Liver (tissue), 9 donors: ENCODE measurements around the gene LEMD2. TPM values are rescaled to one million over a fixed set of nuclear protein-coding genes. Genes with fewer than 3 reads are reported as not detected.

Source experiments
- DNase-seq: peaks from one replicate; pipeline ENCODE4 v3.0.0-alpha.2; 2017; ENCODE audit warnings: low spot score
- H3K27ac ChIP-seq, 2 donors: one replicate each; pipeline ENCODE4 v1.7.0; 2013; ENCODE audit warnings: inconsistent platforms in 2 of 2, low read length in 2 of 2, control low read depth in 1 of 2, low read depth in 1 of 2, mild to moderate bottlenecking in 1 of 2
- H3K27me3 ChIP-seq, 4 donors: one replicate each; pipeline versions ENCODE4 v1.6.1 to v1.7.0; 2013; ENCODE audit warnings: low read length in 3 of 4, inconsistent platforms in 1 of 4, mild to moderate bottlenecking in 1 of 4, moderate library complexity in 1 of 4; ENCODE audit not compliant: control insufficient read depth in 4 of 4, insufficient read depth in 4 of 4
- H3K36me3 ChIP-seq, 4 donors: one replicate each; pipeline versions ENCODE4 v1.6.1 to v1.7.0; 2013; ENCODE audit warnings: low read length in 3 of 4, mild to moderate bottlenecking in 3 of 4, low read depth in 1 of 4, moderate library complexity in 1 of 4; ENCODE audit not compliant: control insufficient read depth in 4 of 4, insufficient read depth in 3 of 4
- H3K4me1 ChIP-seq, 4 donors: one replicate each; pipeline versions ENCODE4 v1.6.1 to v1.7.0; 2013; ENCODE audit warnings: low read length in 3 of 4, mild to moderate bottlenecking in 3 of 4, moderate library complexity in 1 of 4; ENCODE audit not compliant: control insufficient read depth in 4 of 4, insufficient read depth in 4 of 4
- H3K4me3 ChIP-seq, 3 donors: one replicate each; pipeline versions ENCODE4 v1.6.1 to v1.7.0; 2013; ENCODE audit warnings: low read length in 3 of 3, control low read depth in 1 of 3, low read depth in 1 of 3, mild to moderate bottlenecking in 1 of 3
- H3K9ac ChIP-seq, 2 donors: one replicate each; pipeline ENCODE4 v1.7.0; 2013; ENCODE audit warnings: low read length in 2 of 2, mild to moderate bottlenecking in 2 of 2, moderate library complexity in 2 of 2, control low read depth in 1 of 2, low read depth in 1 of 2
- H3K9me3 ChIP-seq, 4 donors: one replicate each; pipeline versions ENCODE4 v1.6.1 to v1.7.0; 2013; ENCODE audit warnings: low read length in 3 of 4; ENCODE audit not compliant: control insufficient read depth in 4 of 4
- EGR1 ChIP-seq, 2 donors: IDR thresholded peaks; 2 replicates each; pipeline ENCODE4 v1.6.1; 2016 to 2018; ENCODE audit warnings: antibody characterized with exemption in 2 of 2, low read depth in 2 of 2
- FOXA1 ChIP-seq: IDR thresholded peaks from 2 replicates; pipeline ENCODE4 v1.6.1; 2016; ENCODE audit warnings: antibody characterized with exemption
- FOXA2 ChIP-seq: IDR thresholded peaks from 2 replicates; pipeline ENCODE4 v1.6.1; 2016; ENCODE audit warnings: antibody characterized with exemption
- GABPA ChIP-seq, 2 donors: IDR thresholded peaks in 1 of 2; conservative IDR thresholded peaks in 1 of 2; 2 replicates each; pipeline ENCODE4 v1.6.1; 2016; ENCODE audit warnings: antibody characterized with exemption in 2 of 2, mild to moderate bottlenecking in 1 of 2, moderate library complexity in 1 of 2
- HNF4A ChIP-seq, 2 donors: conservative IDR thresholded peaks; 2 replicates each; pipeline ENCODE4 v1.6.1; 2016; ENCODE audit warnings: antibody characterized with exemption in 2 of 2, mild to moderate bottlenecking in 2 of 2
- HNF4G ChIP-seq: IDR thresholded peaks from 2 replicates; pipeline ENCODE4 v1.6.1; 2016; ENCODE audit warnings: antibody characterized with exemption
- JUND ChIP-seq, 2 donors: IDR thresholded peaks; 2 replicates each; pipeline ENCODE4 v1.6.1; 2016; ENCODE audit warnings: antibody characterized with exemption in 2 of 2
- NR2F2 ChIP-seq: IDR thresholded peaks from 2 replicates; pipeline ENCODE4 v1.6.1; 2016; ENCODE audit warnings: antibody characterized with exemption
- RAD21 ChIP-seq, 2 donors: IDR thresholded peaks; 2 replicates each; pipeline ENCODE4 v1.6.1; 2016; ENCODE audit warnings: antibody characterized with exemption in 2 of 2, mild to moderate bottlenecking in 2 of 2
- RXRA ChIP-seq, 2 donors: IDR thresholded peaks; 2 replicates each; pipeline ENCODE4 v1.6.1; 2017 to 2018; ENCODE audit warnings: antibody characterized with exemption in 2 of 2, mild to moderate bottlenecking in 1 of 2
- SP1 ChIP-seq: IDR thresholded peaks from 2 replicates; pipeline ENCODE4 v1.6.1; 2018; ENCODE audit warnings: antibody characterized with exemption, mild to moderate bottlenecking
- TAF1 ChIP-seq: conservative IDR thresholded peaks from 2 replicates; pipeline ENCODE4 v1.6.1; 2016; ENCODE audit warnings: antibody characterized with exemption, mild to moderate bottlenecking
- YY1 ChIP-seq: IDR thresholded peaks from 2 replicates; pipeline ENCODE4 v1.6.1; 2016; ENCODE audit warnings: antibody characterized with exemption, mild to moderate bottlenecking
- WGBS: extraction: QIAGEN DNeasy Blood & Tissue Kit; methylation state at CpG from one replicate; pipeline ENCODE4 v1.1.7; 2013; 5-methylcytosine and 5-hydroxymethylcytosine counted together
- polyA plus RNA-seq, 2 donors: library from polyadenylated mRNA; stranded (reverse) in 1 of 2; unstranded in 1 of 2; fragments of 200-250 nt in 1 of 2; fragments of >200 nt in 1 of 2; fragmentation: Nextera tagmentation in 1 of 2; extraction: Ambion mirVana in 1 of 2; gene quantifications; one replicate each; pipeline versions ENCODE4 v1.2.1 to v1.2.3, GENCODE V29; 2013 to 2015
- total RNA-seq, 2 donors: library from RNA; depleted of rRNA; stranded (reverse); fragments of >200 nt; gene quantifications; one replicate each; pipeline ENCODE4 v1.2.3, GENCODE V29; 2014
- TF ChIP-seq, protein P1 (sequence below): IDR thresholded peaks from 2 replicates; pipeline ENCODE4 v1.6.1; 2016; ENCODE audit warnings: antibody characterized with exemption, mild to moderate bottlenecking
- TF ChIP-seq, protein P2 (sequence below): IDR thresholded peaks from 2 replicates; pipeline ENCODE4 v1.6.1; 2016; ENCODE audit warnings: antibody characterized with exemption
- TF ChIP-seq, protein P3 (sequence below): IDR thresholded peaks from 2 replicates; pipeline ENCODE4 v1.6.1; 2016; ENCODE audit warnings: antibody characterized with exemption
- TF ChIP-seq, protein P4 (sequence below): fragments of 150-350 bp; IDR thresholded peaks from 2 replicates; pipeline ENCODE4 v1.5.1; 2017; ENCODE audit warnings: improper control_type of control experiment, low read depth, low read length; ENCODE audit not compliant: missing input control
- TF ChIP-seq, protein P5 (sequence below): IDR thresholded peaks from 2 replicates; pipeline ENCODE4 v1.6.1; 2016; ENCODE audit warnings: antibody characterized with exemption
- donor health status: healthy.
- donor health status: healthy.
- donor health status: healthy.
- donor health status: healthy.
- donor health status: healthy.

LEMD2 gene
- total and polyA plus RNA-seq, 4 donors = 6.5 to 23.1 (median 16.6) TPM

DNA sequence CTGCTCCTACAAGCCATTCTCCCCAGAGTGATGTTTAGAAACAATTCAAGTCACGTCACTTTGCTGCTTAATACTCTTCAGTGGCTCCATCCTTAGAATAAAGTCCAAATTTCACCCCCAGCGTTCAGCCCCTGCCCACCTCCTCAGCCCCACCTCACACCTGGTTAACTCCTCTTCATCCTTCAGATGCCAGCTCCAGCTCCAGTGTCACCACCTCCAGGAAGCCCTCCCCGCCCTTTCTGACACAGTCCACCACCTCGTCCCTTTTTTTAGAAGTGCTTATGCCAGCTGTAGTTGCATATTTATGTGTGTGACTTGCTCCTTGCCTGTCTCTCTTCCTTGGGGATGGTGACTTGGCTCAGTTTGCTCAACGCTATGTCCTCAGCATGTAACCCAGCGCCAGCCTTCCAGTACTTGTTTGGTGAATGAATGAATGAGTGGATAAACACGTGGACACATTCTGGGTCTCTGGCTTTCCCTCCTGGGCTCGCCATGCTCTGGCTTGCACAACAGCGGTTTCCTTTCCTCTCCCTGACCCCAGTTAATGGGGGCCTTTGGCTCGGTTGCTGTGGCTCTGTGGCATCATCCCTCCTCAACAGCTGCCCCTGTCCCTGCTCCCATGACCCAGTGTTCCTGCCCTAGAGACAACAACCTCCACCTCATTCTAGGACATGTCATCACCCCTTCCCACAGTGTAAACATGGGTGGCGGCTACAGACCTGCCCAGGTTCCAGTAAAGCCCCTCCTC lies 38.5 kb downstream of the LEMD2 start:
- TF ChIP-seq, protein P1, sequence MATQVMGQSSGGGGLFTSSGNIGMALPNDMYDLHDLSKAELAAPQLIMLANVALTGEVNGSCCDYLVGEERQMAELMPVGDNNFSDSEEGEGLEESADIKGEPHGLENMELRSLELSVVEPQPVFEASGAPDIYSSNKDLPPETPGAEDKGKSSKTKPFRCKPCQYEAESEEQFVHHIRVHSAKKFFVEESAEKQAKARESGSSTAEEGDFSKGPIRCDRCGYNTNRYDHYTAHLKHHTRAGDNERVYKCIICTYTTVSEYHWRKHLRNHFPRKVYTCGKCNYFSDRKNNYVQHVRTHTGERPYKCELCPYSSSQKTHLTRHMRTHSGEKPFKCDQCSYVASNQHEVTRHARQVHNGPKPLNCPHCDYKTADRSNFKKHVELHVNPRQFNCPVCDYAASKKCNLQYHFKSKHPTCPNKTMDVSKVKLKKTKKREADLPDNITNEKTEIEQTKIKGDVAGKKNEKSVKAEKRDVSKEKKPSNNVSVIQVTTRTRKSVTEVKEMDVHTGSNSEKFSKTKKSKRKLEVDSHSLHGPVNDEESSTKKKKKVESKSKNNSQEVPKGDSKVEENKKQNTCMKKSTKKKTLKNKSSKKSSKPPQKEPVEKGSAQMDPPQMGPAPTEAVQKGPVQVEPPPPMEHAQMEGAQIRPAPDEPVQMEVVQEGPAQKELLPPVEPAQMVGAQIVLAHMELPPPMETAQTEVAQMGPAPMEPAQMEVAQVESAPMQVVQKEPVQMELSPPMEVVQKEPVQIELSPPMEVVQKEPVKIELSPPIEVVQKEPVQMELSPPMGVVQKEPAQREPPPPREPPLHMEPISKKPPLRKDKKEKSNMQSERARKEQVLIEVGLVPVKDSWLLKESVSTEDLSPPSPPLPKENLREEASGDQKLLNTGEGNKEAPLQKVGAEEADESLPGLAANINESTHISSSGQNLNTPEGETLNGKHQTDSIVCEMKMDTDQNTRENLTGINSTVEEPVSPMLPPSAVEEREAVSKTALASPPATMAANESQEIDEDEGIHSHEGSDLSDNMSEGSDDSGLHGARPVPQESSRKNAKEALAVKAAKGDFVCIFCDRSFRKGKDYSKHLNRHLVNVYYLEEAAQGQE = no peak
- TF ChIP-seq, protein P2, sequence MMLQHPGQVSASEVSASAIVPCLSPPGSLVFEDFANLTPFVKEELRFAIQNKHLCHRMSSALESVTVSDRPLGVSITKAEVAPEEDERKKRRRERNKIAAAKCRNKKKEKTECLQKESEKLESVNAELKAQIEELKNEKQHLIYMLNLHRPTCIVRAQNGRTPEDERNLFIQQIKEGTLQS = peak; percentile 87
- TF ChIP-seq, protein P3, sequence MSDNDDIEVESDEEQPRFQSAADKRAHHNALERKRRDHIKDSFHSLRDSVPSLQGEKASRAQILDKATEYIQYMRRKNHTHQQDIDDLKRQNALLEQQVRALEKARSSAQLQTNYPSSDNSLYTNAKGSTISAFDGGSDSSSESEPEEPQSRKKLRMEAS = no peak
- TF ChIP-seq NR2F2 (peak; percentile 97), FOXA2 (no peak), JUND (IDR thresholded peaks at IDR 0.05) (no peak), HNF4G (no peak), RXRA (IDR thresholded peaks at IDR 0.05) (peak; percentile 49 to 91), EGR1 (IDR thresholded peaks at IDR 0.05; ENCODE audit: low read depth in 2 of 2) (no peak), RAD21 (IDR thresholded peaks at IDR 0.05) (no peak), FOXA1 (no peak), HNF4A (conservative IDR thresholded peaks at IDR 0.05) (peak in 1 of 2 donors; percentile 36), YY1 (no peak), SP1 (peak; percentile 92), TAF1 (no peak), GABPA (IDR thresholded peaks at IDR 0.05 in 1 of 2, conservative IDR thresholded peaks at IDR 0.05 in 1 of 2) (no peak)
- TF ChIP-seq, protein P4, sequence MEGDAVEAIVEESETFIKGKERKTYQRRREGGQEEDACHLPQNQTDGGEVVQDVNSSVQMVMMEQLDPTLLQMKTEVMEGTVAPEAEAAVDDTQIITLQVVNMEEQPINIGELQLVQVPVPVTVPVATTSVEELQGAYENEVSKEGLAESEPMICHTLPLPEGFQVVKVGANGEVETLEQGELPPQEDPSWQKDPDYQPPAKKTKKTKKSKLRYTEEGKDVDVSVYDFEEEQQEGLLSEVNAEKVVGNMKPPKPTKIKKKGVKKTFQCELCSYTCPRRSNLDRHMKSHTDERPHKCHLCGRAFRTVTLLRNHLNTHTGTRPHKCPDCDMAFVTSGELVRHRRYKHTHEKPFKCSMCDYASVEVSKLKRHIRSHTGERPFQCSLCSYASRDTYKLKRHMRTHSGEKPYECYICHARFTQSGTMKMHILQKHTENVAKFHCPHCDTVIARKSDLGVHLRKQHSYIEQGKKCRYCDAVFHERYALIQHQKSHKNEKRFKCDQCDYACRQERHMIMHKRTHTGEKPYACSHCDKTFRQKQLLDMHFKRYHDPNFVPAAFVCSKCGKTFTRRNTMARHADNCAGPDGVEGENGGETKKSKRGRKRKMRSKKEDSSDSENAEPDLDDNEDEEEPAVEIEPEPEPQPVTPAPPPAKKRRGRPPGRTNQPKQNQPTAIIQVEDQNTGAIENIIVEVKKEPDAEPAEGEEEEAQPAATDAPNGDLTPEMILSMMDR = no peak
- TF ChIP-seq, protein P5, sequence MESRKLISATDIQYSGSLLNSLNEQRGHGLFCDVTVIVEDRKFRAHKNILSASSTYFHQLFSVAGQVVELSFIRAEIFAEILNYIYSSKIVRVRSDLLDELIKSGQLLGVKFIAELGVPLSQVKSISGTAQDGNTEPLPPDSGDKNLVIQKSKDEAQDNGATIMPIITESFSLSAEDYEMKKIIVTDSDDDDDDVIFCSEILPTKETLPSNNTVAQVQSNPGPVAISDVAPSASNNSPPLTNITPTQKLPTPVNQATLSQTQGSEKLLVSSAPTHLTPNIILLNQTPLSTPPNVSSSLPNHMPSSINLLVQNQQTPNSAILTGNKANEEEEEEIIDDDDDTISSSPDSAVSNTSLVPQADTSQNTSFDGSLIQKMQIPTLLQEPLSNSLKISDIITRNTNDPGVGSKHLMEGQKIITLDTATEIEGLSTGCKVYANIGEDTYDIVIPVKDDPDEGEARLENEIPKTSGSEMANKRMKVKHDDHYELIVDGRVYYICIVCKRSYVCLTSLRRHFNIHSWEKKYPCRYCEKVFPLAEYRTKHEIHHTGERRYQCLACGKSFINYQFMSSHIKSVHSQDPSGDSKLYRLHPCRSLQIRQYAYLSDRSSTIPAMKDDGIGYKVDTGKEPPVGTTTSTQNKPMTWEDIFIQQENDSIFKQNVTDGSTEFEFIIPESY = no peak
- Histone ChIP-seq H3K4me3 (no peak overlapping the region), H3K36me3 (no peaks in the 10 kb centered on the region), H3K27me3 (no peaks in the 10 kb centered on the region), H3K9ac (no peak overlapping the region), H3K4me1 (peaks cover 0 to 34% (median 18%) of the 10 kb centered on the region in 4 donors), H3K27ac (peak overlapping the region; percentile 16 to 37), H3K9me3 (no peaks in the 10 kb centered on the region)
- DNase-seq = peak; percentile 45
- WGBS = 54% methylated on average over 11 of the region's 11 CpGs
